ENCODE results near the gene PLXNA2. TPM values are rescaled to one million over a fixed set of nuclear protein-coding genes. Genes with fewer than 3 reads are reported as not detected.

The PLXNA2 gene
- polyA plus RNA-seq, 2 of the 4 experiments (the other 2 are of a cell fraction): 0.36 to 0.87 TPM

- TF ChIP-seq CEBPB (IDR thresholded peaks at IDR 0.05) (no peak), RCOR1 (IDR thresholded peaks at IDR 0.05; ENCODE audit: low read depth, low read length) (no peak), REST (IDR thresholded peaks at IDR 0.05) (no peak), CHD2 (IDR thresholded peaks at IDR 0.05; ENCODE audit: low read length, partially characterized antibody) (no peak), TP53 (CRISPR knock-in tag; IDR thresholded peaks at IDR 0.05) (no peak), NFE2L2 (conservative IDR thresholded peaks at IDR 0.05; ENCODE audit: low read length) (no peak)
These were observed 210.0 kb downstream of the PLXNA2 start (continued) for GRCh38 chr1:208034135-208034534.

- WGBS (ENCODE audit: missing lambda C conversion rate): 87% methylated on average over 10 of the region's 10 CpGs
- Histone ChIP-seq H3K9me3 (no peaks in the 10 kb centered on the region), H3K4me1 (no peaks in the 10 kb centered on the region), H3K27ac (no peak overlapping the region), H3K4me3 (no peak overlapping the region), H3K4me2 (no peak overlapping the region)
- ChIA-PET CTCF (interaction anchor here (0.7 to 3.0 kb wide), 3 partner anchors 11 to 99 kb away, joined by 3 to 34 read pairs (median 15); no protein-coding TSS in a partner anchor), POLR2A (no interaction called here)
- TF ChIP-seq CHD4 (IDR thresholded peaks at IDR 0.05; ENCODE audit: borderline replicate concordance) (no peak), KDM1A (IDR thresholded peaks at IDR 0.05; ENCODE audit: low read depth) (no peak), FOSL2 (IDR thresholded peaks at IDR 0.05) (no peak), FOSL2 (CRISPR knock-in tag; IDR thresholded peaks at IDR 0.05) (no peak), ESRRA (IDR thresholded peaks at IDR 0.05; ENCODE audit: borderline replicate concordance, low read length) (no peak), FOSB (CRISPR knock-in tag; IDR thresholded peaks at IDR 0.05) (no peak), MAZ (IDR thresholded peaks at IDR 0.05; ENCODE audit: borderline replicate concordance, low read depth, low read length) (no peak), TP53 (CRISPR knock-in tag; IDR thresholded peaks at IDR 0.05) (no peak), CBX8 (IDR thresholded peaks at IDR 0.05) (no peak), HES2 (IDR thresholded peaks at IDR 0.05) (no peak), MAX (IDR thresholded peaks at IDR 0.05) (no peak), E2F6 (IDR thresholded peaks at IDR 0.05; ENCODE audit: borderline replicate concordance, low read depth) (no peak), TFCP2L1 (CRISPR knock-in tag; IDR thresholded peaks at IDR 0.05) (no peak), HOXB5 (CRISPR knock-in tag; IDR thresholded peaks at IDR 0.05) (no peak)
- DNase-seq (ENCODE audit: low read depth in 1 of 2, low spot score in 1 of 2): no peak
- ATAC-seq: no peak
- FAIRE-seq: no peak
These were observed 210.9 kb downstream of the PLXNA2 start for GRCh38 chr1:208033236-208033635.

- no peak for TF ChIP-seq ZFP36 (IDR thresholded peaks at IDR 0.05; ENCODE audit: borderline replicate concordance, partially characterized antibody)
- no peak for TF ChIP-seq USF2 (IDR thresholded peaks at IDR 0.05)
- TF ChIP-seq CTCF (IDR thresholded peaks at IDR 0.05): no peak
- TF ChIP-seq JUNB (IDR thresholded peaks at IDR 0.05): no peak
- TF ChIP-seq REST (IDR thresholded peaks at IDR 0.05): no peak
- WGBS (ENCODE audit: missing lambda C conversion rate): 32% methylated on average over 4 of the region's 4 CpGs
- Histone ChIP-seq H3K27ac (no peak overlapping the region), H3K4me3 (no peak overlapping the region), H3K9me3 (no peaks in the 10 kb centered on the region), H3K4me2 (no peak overlapping the region), H3K4me1 (no peaks in the 10 kb centered on the region)
- POLR2A ChIA-PET: no interaction called here
- CTCF ChIA-PET: interaction anchor here (0.8 to 3.0 kb wide), 5 partner anchors 10 to 220 kb away, joined by 3 to 34 read pairs (median 4); no protein-coding TSS in a partner anchor
- ATAC-seq (no peak), DNase-seq (ENCODE audit: low read depth in 1 of 2, low spot score in 1 of 2) (no peak), FAIRE-seq (no peak)
These were observed 212.3 kb downstream of the PLXNA2 start for GRCh38 chr1:208031932-208032320.
